GM12875 (cell line): Measurements from ENCODE around the gene LMO2.

ENCODE experiments used
- H3K4me3 ChIP-seq: one replicate; pipeline ENCODE4 v1.5.1; 2011; ENCODE audit warnings: low read depth, low read length, control low read depth
- CTCF ChIP-seq: IDR thresholded peaks from 2 replicates; pipeline ENCODE4 v1.5.1; 2011; ENCODE audit warnings: low read depth, mild to moderate bottlenecking, control low read depth, inconsistent platforms, low read length, moderate library complexity, borderline replicate concordance; ENCODE audit not compliant: insufficient read depth

Gene LMO2

GRCh38 chr11:33875621-33876294 is 16.1 kb downstream of the LMO2 start:
- H3K4me3 ChIP-seq = no peak overlapping the region
- no peak for TF ChIP-seq CTCF

GRCh38 chr11:33874910-33875490 is 16.9 kb downstream of the LMO2 start:
- no peak for TF ChIP-seq CTCF
- no peak overlapping the region for H3K4me3 ChIP-seq

GRCh38 chr11:33874433-33874832 is 17.4 kb downstream of the LMO2 start:
- H3K4me3 ChIP-seq = no peak overlapping the region

GRCh38 chr11:33869481-33870422 is 22.1 kb downstream of the LMO2 start:
- no peak for TF ChIP-seq CTCF
- H3K4me3 ChIP-seq = peak overlapping the region; percentile 85

More at GRCh38 chr11:33874433-33874832, 17.4 kb downstream of the LMO2 start:
- TF ChIP-seq CTCF = no peak

- peak overlapping the region; percentile 85 for H3K4me3 ChIP-seq
- no peak for TF ChIP-seq CTCF
Measured at GRCh38 chr11:33868647-33869461, 23.0 kb downstream of the LMO2 start.

- no peak for TF ChIP-seq CTCF
- H3K4me3 ChIP-seq = peak overlapping the region; percentile 85
Measured at GRCh38 chr11:33867996-33868646, 23.8 kb downstream of the LMO2 start.
